Measurements from ENCODE around the gene ZSCAN16.
A peak's percentile ranks its signal among the peaks of the same experiment; 100 is the strongest.

GRCh38 chr6:28124350-28124970, at the start of gene ZSCAN16:
- TF ChIP-seq CTCF (IDR thresholded peaks at IDR 0.05) (no peak), POLR2A (IDR thresholded peaks at IDR 0.05) (peak; percentile 53)
